T-helper 9 cell (primary cell): ENCODE results near the gene KANK2.
"Not testable (repeated sequence)": the region's sequence is repeated elsewhere in the genome, so short reads cannot be mapped to it uniquely, and the experiment has no call there.

Source experiments
- DNase-seq: peaks from one replicate; pipeline ENCODE4 v3.0.0-alpha.2; 2020

The KANK2 gene

DNA sequence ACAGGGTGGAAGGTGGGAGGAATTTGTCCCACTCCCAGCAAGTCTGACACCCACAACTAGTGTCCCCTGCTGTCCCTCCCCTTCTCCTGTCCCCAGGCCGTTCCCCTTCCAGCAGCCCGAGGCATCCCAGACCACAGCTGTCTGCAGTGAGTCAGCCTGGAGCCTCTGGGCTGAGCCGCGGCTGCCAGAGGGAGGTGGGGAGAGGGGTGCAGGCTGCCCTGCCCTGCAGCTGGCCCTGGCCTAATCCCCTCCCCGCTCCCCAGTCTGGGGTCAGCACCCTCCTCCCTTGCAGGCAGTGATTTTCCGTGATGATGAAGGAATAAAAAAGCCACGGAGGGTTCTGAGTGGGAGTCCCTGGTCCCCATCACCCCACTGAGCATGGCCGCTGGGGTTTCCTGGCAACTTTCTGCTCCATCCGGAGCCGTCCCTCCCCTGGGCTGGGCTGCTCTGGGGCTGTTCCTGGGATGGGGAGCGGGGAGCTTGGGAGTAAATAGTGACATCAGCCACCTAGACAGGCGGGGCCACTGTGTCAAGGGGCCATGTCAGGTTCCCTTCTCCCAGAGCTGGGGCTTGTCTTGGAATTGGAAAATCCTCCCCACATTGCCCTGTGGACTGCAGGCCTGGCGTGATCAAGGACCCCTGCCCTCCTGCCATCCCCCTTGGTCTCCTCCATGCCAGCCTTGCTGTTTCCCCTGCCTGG is 58.6 kb downstream of the KANK2 start:
- no peak for DNase-seq

DNA sequence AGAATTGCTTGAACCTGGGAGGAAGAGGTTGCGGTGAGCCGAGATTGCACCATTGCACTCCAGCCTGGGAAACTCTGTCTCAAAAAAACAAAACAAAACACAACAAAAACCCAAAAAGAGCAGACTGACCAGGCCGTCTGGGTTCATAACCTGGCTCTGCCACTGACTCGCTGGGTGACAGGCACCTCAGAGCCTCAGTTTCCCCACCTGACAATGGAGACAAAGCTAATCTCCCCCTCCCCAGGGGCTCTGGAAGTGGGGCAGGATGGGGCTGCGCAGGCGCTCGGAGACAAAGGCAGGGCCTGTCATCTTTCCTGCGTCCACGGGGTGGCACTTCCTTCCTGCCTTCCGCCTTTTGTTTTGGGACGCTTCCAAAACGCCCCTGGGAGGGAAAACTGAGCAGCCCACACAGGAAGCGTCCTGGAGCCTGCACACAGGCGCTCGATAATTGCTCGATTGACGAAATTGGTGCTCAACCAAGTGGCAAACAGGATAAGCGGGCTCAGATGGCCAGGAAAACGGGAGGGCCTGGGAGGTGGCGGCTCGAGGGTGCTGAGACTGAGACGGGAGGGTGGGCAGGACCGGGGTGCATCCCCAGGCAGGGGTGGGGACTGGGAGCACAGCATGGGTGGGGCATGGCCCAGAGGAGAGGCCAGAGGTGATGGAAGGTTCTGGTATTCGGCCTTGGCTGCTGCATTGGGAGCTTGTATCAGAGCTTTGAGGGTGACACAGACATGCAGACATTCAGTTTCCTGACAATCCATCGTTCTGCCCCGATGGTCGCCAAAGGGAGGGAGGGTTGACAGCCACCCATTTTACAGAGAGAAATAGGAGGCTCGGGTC is 59.6 kb downstream of the KANK2 start:
- DNase-seq = peak; percentile 46

DNA sequence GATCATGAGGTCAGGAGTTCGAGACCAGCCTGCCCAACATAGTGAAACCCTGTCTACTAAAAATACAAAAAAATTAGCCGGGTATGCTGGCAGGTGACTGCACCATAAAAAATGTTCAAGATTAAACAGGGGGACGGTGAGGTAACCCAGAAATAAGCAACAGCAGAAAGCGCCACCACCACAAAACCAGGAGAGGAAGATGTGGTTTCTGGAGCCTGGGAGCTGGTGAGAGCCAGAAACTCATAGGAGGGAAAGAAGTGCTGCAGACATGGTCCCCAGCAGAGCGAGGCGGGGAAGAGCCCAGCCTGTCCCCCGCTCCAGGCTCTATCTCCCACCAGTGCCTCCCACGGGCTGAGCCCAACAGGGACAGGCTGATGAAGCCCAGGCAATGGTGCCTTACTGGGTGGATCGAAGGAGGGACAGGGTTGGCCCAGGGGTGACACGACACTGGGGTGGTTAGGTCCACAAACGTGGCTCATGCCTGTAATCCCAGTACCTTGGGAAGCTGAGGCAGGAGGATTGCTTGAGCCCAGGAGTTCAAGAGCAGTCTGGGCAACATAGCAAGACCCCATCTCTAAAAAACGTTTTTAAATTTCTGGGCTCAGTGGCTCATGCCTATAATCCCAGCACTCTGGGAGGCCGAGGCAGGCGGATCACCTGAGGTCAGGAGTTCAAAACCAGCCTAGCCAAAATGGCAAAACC is 60.8 kb downstream of the KANK2 start:
- no peak for DNase-seq

DNA sequence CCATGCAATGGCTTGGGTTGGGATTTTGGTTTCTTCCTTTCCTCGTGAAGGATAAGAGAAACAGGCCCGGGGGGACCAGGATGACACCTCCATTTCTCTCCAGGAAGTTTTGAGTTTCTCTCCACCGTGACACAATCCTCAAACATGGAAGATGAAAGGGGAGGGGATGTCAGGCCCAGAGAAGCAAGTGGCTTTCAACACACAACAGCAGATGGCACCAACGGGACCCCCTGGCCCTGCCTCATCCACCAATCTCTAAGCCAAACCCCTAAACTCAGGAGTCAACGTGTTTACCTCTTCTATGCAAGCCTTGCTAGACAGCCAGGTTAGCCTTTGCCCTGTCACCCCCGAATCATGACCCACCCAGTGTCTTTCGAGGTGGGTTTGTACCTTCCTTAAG is 65.9 kb downstream of the KANK2 start:
- no peak for DNase-seq

DNA sequence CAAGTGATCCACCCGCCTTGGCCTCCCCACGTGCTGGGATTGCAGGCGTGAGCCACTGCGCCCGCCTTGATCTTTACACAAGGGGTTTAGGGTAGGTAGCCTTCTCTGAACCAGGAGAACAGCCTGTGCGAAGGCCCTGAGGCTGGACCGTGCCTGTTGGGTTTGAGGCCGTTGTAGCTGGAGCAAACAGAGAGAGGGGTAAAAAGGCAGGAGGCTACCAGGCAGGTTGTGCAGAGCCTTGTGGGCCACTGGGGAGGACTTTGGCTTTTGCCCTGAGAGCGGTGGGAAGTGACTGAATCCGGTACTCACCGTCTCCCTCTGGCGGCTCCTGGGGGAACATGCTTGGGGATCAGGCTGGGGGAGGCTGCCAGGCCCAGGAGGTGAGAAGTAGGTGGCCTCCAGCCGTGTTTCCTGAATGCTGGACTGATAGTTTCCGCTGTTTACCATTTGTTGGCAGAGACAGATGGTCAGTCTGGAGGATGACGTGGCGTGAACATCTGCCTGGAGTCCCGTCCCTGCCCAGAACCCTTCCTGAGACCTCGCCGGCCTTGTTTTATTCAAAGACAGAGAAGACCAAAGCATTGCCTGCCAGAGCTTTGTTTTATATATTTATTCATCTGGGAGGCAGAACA is 66.4 kb downstream of the KANK2 start:
- DNase-seq = peak; percentile 67

DNA sequence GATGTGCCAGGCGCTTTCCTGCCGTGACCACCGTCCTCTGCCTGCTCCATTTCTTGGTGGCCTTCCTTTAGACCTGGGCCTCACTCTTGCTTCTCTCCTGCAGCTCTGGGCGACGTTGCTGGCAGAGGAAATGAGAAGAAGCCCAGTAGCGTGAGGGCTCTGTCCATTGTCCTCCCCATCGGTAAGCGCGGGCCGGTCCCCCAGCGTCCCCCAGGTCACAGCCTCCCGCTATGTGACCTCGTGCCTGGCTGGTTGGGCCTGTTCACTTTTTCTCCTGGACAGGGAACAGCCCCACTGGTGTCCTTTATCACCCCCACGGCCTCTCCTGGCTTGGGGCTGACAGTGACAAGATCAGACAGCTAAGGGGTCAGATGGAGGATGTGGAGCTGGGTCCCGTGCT is 69.4 kb downstream of the KANK2 start:
- no peak for DNase-seq

DNA sequence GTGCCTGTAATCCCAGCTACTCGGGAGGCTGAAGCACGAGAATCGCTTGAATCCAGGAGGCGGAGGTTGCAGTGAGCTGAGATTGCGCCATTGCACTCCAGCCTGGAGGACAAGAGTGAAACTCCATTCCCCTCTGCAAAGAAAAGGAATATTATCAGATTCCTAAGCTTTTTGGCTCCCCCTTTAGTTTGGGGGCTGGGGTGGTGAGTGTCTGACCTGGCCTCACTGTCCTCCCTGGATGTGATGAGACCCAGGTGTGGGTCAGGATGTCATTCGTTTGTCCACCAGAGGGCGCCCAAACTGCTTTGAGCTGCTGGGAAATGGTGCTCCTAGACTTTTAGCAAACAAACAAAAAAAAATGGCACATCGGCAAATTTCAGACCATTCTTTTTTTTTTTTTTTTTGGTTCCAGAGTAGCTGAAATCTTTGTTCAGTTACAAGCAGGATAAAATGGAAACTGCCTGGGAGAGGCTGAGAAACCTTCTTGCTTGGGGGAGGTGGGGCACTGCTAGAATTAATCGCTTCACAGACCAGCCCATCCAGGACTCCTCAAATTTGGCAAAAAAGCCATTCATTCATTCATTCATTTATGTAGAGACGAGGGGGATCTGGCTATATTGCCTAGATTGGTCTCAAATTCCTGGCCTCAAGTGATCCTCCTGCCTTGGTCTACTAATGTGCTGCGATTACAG is 71.2 kb downstream of the KANK2 start:
- DNase-seq = peak; percentile 80

DNA sequence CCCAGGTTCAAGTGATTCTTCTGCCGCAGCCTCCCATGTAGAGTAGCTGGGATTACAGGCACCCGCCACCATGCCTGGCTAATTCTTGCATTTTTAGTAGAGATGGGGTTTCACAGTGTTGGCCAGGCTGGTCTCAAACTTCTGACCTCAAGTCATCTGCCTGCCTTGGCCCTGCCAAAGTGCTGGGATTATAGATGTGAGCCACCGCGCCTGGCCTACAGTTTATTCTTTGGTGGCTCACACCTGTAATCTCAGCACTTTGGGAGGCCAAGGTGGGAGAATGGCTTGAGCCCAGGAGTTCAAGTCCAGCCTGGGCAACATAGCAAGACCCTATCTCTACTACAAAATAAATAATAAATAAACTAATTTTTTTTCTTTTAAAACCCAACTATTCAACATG is 73.2 kb downstream of the KANK2 start:
- DNase-seq = not testable (repeated sequence)

DNA sequence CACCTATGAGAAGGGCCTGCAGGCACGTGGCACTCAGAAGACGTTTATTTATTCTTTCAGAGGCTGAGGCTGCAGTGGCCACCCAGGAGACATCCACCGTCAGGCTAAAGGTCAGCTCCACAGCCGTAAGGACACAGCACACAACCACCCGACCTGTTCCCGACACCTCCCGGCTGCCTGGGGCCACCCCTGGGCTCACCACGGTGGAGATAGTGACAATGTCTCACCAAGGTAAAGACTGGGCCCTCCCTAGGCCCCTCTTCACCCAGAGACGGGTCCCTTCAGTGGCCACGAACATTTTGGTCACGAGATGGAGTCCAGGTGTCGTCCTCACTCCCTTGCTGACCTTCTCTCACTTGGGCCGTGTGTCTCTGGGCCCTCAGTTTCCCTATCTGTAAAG is 74.2 kb downstream of the KANK2 start:
- DNase-seq = no peak

DNA sequence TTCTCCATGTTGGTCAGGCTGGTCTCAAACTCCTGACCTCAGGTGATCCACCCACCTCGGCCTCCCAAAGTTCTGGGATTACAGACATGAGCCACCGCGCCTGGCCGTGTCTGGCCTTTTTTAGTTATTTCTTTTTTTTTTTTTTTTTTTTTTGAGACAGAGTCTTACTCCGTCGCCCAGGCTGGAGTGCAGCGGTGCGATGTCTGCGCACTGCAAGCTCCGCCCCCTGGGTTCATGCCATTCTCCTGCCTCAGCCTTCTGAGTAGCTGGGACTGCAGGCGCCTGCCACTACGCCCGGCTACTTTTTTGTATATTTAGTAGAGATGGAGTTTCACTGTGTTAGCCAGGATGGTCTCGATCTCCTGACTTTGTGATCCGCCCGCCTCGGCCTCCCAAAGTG is 75.4 kb downstream of the KANK2 start:
- not testable (repeated sequence) for DNase-seq

DNA sequence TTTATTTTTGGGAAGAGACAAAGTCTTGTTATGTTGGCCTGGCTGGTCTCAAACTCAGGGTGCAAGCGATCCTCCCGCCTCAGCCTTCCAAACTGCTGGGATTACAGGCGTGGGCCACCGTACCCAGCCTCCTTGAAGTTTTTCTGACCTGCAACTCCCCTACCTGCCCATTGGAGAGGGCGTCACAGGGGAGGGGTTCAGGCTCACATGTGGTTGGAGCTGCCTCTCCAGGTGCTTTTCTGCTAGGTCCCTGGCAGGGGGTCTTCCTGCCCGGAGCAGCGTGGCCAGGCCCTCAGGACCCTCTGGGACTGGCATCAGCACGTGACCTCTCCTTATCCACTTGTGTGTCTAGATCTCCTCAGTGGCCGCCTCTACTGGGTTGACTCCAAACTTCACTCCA is 80.8 kb downstream of the KANK2 start:
- no peak for DNase-seq

DNA sequence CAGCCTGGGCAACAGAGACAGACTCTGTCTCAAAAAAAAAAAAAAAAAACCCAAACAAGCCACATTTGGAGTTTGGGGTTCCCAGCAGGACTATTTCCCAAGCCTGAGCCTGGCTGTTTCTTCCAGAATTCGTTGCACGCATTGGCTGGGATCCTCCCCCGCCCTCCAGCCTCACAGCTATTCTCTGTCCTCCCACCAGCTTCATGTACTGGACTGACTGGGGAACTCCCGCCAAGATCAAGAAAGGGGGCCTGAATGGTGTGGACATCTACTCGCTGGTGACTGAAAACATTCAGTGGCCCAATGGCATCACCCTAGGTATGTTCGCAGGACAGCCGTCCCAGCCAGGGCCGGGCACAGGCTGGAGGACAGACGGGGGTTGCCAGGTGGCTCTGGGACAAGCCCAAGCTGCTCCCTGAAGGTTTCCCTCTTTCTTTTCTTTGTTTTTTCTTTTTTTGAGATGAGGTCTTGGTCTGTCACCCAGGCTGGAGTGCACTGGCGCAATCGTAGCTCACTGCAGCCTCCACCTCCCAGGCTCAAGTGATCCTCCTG is 81.4 kb downstream of the KANK2 start:
- DNase-seq = no peak

DNA sequence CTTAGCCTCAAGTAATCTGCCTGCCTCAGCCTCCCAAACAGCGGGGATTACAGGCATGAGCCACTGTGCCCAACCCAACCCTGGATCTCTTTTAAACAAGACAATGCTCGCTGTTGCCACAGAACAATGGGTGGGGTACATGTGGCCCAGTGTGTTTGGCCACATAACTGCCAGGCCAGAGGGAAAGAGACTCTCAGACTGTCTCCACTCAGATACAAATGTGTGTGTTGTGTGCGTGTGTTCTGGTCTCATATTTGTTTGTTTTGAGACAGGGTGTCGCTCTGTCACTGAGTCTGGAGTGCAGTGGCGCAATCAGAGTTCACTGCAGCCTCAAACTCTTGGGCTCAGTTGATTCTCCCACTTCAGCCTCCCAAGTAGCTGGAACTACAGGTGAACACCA is 82.3 kb downstream of the KANK2 start:
- no peak for DNase-seq
